ENCODE results near the gene KAT7. TPM values are rescaled to one million over a fixed set of nuclear protein-coding genes. Genes with fewer than 3 reads are reported as not detected.

Gene KAT7
- total and polyA plus RNA-seq, 10 of the 15 experiments (the other 5 are each of a cell fraction or from before 2014, with no cell fraction given): 6.6 to 45.8 (median 26.3) TPM

- no peaks in the 10 kb centered on the region; a peak in 1 of 4 replicates for H3K36me3 ChIP-seq (ENCODE audit: control insufficient read depth in 2 of 2, insufficient read depth in 2 of 2, low read length in 1 of 2)
- no peak overlapping the region for H3K9ac ChIP-seq (ENCODE audit: control insufficient read depth, insufficient read depth, low read length)
- no peak overlapping the region for H2AFZ ChIP-seq (ENCODE audit: control insufficient read depth, low read depth, low read length)
- ATAC-seq: no peak
- CTCF ChIA-PET: interaction anchor here (1.2 to 2.3 kb wide), 3 partner anchors 136 to 151 kb away, joined by 4 to 5 read pairs (median 5); no protein-coding TSS in a partner anchor
- intact Hi-C loops (cut with micrococcal nuclease; ENCODE audit: unreplicated experiment): no loop called here
- no peaks in the 10 kb centered on the region for H3K4me1 ChIP-seq (ENCODE audit: control insufficient read depth, insufficient read depth, low read length)
- in situ Hi-C loops (cut with MboI): loop anchor here (10.0 kb wide), 1 partner anchor 281 kb away; no protein-coding TSS in a partner anchor
- H3K4me2 ChIP-seq (ENCODE audit: control insufficient read depth, insufficient read depth): no peak overlapping the region
- SMC1A ChIA-PET (ENCODE audit: uncharacterized antibody, unreplicated experiment): no interaction called here
- WGBS (ENCODE audit: insufficient coverage, insufficient replicate concordance, low lambda C conversion rate, missing lambda C conversion rate): 91% methylated on average over 3 of the region's 3 CpGs
- H3K4me3 ChIP-seq: no peak overlapping the region
- no peak overlapping the region for H3K27ac ChIP-seq (ENCODE audit: control insufficient read depth, insufficient read depth)
- no TSS peak for BruUV-seq (replicated peaks)
- TF ChIP-seq IKZF1 (conservative IDR thresholded peaks at IDR 0.05): no peak
- no peak for TF ChIP-seq TCF7 (IDR thresholded peaks at IDR 0.05; ENCODE audit: borderline replicate concordance)
- no peak for TF ChIP-seq REST (IDR thresholded peaks at IDR 0.05; ENCODE audit: low read depth, low read length)
- no peak for TF ChIP-seq SREBF2 (IDR thresholded peaks at IDR 0.05; ENCODE audit: low read length)
- TF ChIP-seq TCF3 (IDR thresholded peaks at IDR 0.05; ENCODE audit: borderline replicate concordance, insufficient read depth, low read depth, low read length): no peak
- TF ChIP-seq, protein P1, sequence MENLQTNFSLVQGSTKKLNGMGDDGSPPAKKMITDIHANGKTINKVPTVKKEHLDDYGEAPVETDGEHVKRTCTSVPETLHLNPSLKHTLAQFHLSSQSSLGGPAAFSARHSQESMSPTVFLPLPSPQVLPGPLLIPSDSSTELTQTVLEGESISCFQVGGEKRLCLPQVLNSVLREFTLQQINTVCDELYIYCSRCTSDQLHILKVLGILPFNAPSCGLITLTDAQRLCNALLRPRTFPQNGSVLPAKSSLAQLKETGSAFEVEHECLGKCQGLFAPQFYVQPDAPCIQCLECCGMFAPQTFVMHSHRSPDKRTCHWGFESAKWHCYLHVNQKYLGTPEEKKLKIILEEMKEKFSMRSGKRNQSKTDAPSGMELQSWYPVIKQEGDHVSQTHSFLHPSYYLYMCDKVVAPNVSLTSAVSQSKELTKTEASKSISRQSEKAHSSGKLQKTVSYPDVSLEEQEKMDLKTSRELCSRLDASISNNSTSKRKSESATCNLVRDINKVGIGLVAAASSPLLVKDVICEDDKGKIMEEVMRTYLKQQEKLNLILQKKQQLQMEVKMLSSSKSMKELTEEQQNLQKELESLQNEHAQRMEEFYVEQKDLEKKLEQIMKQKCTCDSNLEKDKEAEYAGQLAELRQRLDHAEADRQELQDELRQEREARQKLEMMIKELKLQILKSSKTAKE (IDR thresholded peaks at IDR 0.05; ENCODE audit: low read depth, poor library complexity, severe bottlenecking): no peak
- no peak for TF ChIP-seq BCLAF1 (IDR thresholded peaks at IDR 0.05)
- TF ChIP-seq MEF2B (IDR thresholded peaks at IDR 0.05; ENCODE audit: partially characterized antibody, poor library complexity, severe bottlenecking): no peak
- no peak for TF ChIP-seq RB1 (IDR thresholded peaks at IDR 0.05; ENCODE audit: borderline replicate concordance)
- no peak for TF ChIP-seq YBX1 (IDR thresholded peaks at IDR 0.05)
- TF ChIP-seq, protein P2, sequence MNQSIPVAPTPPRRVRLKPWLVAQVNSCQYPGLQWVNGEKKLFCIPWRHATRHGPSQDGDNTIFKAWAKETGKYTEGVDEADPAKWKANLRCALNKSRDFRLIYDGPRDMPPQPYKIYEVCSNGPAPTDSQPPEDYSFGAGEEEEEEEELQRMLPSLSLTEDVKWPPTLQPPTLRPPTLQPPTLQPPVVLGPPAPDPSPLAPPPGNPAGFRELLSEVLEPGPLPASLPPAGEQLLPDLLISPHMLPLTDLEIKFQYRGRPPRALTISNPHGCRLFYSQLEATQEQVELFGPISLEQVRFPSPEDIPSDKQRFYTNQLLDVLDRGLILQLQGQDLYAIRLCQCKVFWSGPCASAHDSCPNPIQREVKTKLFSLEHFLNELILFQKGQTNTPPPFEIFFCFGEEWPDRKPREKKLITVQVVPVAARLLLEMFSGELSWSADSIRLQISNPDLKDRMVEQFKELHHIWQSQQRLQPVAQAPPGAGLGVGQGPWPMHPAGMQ (IDR thresholded peaks at IDR 0.05; ENCODE audit: borderline replicate concordance): no peak
- TF ChIP-seq SMC3 (IDR thresholded peaks at IDR 0.05; ENCODE audit: borderline replicate concordance, low read length): no peak
- RAD21 ChIA-PET (ENCODE audit: unreplicated experiment): no interaction called here
- no peak for FAIRE-seq
- no peaks in the 10 kb centered on the region; a peak in 1 of 4 replicates for H3K27me3 ChIP-seq (replicated peaks in 1 of 2; ENCODE audit: control insufficient read depth in 2 of 2, insufficient read depth in 2 of 2, low read length in 1 of 2)
- H3K79me2 ChIP-seq (ENCODE audit: control insufficient read depth, insufficient read depth, low read length): no peaks in the 10 kb centered on the region
- POLR2A ChIA-PET: no interaction called here
- H4K20me1 ChIP-seq (ENCODE audit: control insufficient read depth, insufficient read depth): no peaks in the 10 kb centered on the region
- no peaks in the 10 kb centered on the region for H3K9me3 ChIP-seq (replicated peaks; ENCODE audit: control insufficient read depth, insufficient read depth, low read length)
- DNase-seq (ENCODE audit: low read depth, low spot score): no peak
Measured at GRCh38 chr17:49845321-49845720, 56.8 kb downstream of the KAT7 start.

Measured in GM12878 (cell line).